Muscle of leg (tissue), 11 donors: ENCODE results near the gene CDH20. TPM values are rescaled to one million over a fixed set of nuclear protein-coding genes. Genes with fewer than 3 reads are reported as not detected.

Experiments used
- DNase-seq: peaks from one replicate; pipeline ENCODE4 v3.0.0; 2013
- H3K27ac ChIP-seq: one replicate; pipeline ENCODE4 v1.5.1; 2013; ENCODE audit warnings: mild to moderate bottlenecking, low read length, control low read depth
- H3K27me3 ChIP-seq: one replicate; pipeline ENCODE4 v1.6.1; 2013; ENCODE audit warnings: low read length; ENCODE audit not compliant: control insufficient read depth, insufficient read depth
- H3K36me3 ChIP-seq: one replicate; pipeline ENCODE4 v1.6.1; 2013; ENCODE audit warnings: low read length; ENCODE audit not compliant: control insufficient read depth, insufficient read depth
- H3K4me1 ChIP-seq: one replicate; pipeline ENCODE4 v1.6.1; 2013; ENCODE audit warnings: low read length; ENCODE audit not compliant: control insufficient read depth, insufficient read depth
- H3K4me3 ChIP-seq: one replicate; pipeline ENCODE4 v1.5.1; 2013; ENCODE audit warnings: low read length, control low read depth
- H3K9me3 ChIP-seq: replicated peaks from 2 replicates; pipeline ENCODE4 v1.6.1; 2013; ENCODE audit warnings: low read depth, low read length; ENCODE audit not compliant: control insufficient read depth
- WGBS: methylation state at CpG from one replicate; pipeline ENCODE4 v1.1.5; 2013; ENCODE audit warnings: missing lambda C conversion rate; ENCODE audit not compliant: insufficient coverage; 5-methylcytosine and 5-hydroxymethylcytosine counted together
- polyA plus RNA-seq, 8 donors: library from polyadenylated mRNA; unstranded; fragments of 120-200 nt; gene quantifications; one replicate each; pipeline versions ENCODE4 v1.2.1 to v1.2.3, GENCODE V29; 2013; ENCODE audit warnings: inconsistent platforms in 1 of 8, low replicate concordance in 1 of 8; ENCODE audit not compliant: insufficient read length in 8 of 8, insufficient read depth in 1 of 8
- total RNA-seq: library from RNA; stranded (reverse); fragments of 120-200 nt; gene quantifications from one replicate; pipeline ENCODE4 v1.2.4, GENCODE V29; 2013

The CDH20 gene
- total and polyA plus RNA-seq, 9 donors = 0.44 to 1.7 (median 1.1) TPM

- DNase-seq = no peak
- Histone ChIP-seq H3K36me3 (no peaks in the 10 kb centered on the region), H3K27me3 (no peaks in the 10 kb centered on the region), H3K4me3 (no peak overlapping the region), H3K9me3 (no peaks in the 10 kb centered on the region), H3K27ac (no peak overlapping the region), H3K4me1 (no peaks in the 10 kb centered on the region)
- WGBS = 83% methylated on average over 4 of the region's 4 CpGs
These were observed 267.2 kb downstream of the CDH20 start for GRCh38 chr18:61600422-61600821.

GRCh38 chr18:61602836-61603235, 269.6 kb downstream of the CDH20 start:
- Histone ChIP-seq H3K36me3 (no peaks in the 10 kb centered on the region), H3K4me1 (peaks cover 9% of the 10 kb centered on the region), H3K27me3 (no peaks in the 10 kb centered on the region), H3K9me3 (no peaks in the 10 kb centered on the region), H3K4me3 (no peak overlapping the region), H3K27ac (no peak overlapping the region)
- no CpG with 5 or more reads among the region's 2 CpGs for WGBS
- DNase-seq = no peak
